Activated CD8-positive, alpha-beta memory T cell treated with anti-CD3 and anti-CD28 coated beads, Interleukin-2, amount 50 U/mL, for 4 hours (primary cell): ENCODE results near the gene TRIM46.
A peak's percentile ranks its signal among the peaks of the same experiment; 100 is the strongest.
"Not testable (repeated sequence)": the region's sequence is repeated elsewhere in the genome, so short reads cannot be mapped to it uniquely, and the experiment has no call there.

Source experiments
- DNase-seq: peaks from one replicate; pipeline ENCODE4 v3.0.0-alpha.2; 2020

TRIM46 gene

DNA sequence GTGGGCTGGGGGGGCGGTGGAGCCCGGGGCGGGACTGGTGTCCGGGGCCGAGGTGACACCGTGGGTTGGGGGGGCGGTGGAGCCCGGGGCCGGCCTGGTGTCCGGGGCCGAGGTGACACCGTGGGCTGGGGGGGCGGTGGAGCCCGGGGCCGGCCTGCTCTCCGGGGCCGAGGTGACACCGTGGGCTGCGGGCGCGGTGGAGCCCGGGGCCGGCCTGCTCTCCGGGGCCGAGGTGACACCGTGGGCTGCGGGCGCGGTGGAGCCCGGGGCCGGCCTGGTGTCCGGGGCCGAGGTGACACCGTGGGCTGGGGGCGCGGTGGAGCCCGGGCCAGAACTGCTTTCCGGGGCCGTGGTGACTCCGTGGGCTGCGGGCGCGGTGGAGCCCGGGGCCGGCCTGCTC, 16.3 kb downstream of the TRIM46 start:
- DNase-seq = not testable (repeated sequence)

DNA sequence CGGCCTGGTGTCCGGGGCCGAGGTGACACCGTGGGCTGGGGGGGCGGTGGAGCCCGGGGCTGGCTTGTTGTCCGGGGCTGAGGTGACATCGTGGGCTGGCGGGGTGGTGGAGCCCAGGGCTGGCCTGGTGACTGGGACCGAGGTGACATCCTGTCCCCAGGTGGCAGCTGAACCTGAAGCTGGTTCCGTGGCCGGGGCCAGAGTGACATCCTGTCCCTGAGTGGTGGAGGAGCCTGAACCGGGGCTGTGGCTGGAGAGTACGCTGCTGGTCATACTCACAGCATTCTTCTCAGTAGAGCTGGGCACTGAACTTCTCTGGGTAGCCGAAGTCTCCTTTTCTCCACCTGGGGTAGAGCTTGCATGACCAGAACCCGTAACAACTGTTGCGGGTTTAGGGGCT, 18.3 kb downstream of the TRIM46 start:
- no peak for DNase-seq

DNA sequence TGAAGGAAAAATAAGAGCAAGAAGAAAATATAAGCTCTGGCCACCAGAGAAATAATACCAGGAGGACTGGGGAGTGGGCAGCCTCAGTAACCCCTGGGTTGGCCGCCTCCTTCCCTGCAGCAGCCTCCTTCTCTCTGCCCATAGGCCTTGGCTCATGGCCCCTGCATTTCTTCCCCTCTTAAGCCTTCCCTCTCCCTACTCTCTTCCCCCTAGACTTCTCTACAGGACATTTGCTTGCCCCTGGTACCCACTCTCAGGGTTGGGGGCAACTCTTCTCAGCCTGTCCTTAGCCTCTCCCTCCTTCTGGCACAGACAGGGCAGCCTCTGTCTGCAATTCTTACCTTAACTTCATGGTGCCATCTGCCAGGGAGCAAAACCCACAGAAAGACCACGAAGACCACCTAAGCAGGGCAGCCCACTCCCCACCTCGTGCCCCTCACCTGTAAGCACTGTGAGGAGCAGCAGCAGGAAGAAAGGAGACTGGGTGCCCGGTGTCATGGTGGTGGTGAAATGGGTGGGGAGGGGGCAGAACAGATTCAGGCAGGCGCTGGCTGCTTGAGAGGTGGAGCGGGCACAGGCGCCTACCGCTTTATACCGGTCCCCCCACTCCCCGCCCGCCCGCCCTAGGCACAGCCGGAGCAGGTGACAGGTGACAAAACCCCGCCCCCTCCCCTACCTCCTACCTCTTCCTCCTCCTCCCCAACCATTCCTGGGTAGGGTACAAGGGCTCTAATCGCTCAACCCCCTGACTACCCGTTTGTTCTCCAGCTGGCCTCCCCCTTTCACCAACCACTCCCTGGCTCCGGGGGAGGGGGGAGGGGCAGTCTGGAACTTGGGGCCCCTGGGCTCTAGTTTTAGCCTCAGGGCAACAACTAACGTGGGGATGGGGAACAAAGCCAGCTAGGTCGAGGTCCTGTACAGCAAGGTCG, 19.0 kb downstream of the TRIM46 start:
- DNase-seq = peak; percentile 30

DNA sequence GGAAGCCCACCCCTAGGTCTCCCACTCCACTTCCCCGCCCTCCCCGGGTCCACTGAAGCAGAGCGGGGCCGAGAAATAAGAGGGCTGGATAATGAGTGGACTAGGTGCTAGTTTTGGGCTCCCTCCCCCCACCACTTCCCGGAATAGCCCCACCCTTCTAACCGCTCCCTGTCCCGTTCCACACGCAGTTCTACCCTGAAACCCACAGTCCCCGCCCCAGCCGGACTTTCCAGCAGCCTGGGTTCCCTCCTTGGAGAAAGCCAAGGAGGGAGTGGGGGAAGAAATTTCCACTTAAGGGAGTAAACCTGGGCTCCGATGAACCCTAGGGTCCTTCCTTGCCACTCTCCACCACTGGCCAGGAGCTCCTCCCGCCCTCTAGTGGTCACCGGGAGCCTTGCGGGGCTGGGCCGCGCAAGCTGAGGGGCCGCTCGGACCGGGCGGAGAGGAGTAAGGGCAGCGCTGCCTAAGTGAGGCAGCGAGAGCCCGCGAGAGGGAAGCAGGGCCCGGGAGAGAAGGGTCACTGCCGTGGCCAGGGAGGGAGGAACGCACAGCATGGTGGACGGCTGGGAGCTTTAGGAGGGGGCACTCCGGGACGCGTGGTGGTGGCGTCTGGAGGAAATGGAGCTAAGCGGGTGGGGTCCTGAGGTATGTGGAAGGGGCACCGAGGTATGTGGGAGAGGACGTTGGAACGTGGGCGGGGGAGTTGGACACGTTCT, 19.8 kb downstream of the TRIM46 start:
- DNase-seq = peak; percentile 75

DNA sequence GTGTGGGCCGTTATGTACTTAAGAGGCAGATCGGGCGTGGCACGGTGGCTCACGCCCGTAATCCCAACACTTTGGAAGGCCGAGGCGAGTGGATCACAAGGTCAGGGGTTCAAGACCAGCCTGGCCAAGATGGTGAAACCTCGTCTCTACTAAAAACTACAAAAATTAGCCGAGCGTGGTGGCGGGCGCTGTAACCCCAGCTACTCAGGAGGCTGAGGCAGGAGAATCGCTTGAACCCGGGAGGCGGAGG, 20.3 kb downstream of the TRIM46 start:
- not testable (repeated sequence) for DNase-seq

DNA sequence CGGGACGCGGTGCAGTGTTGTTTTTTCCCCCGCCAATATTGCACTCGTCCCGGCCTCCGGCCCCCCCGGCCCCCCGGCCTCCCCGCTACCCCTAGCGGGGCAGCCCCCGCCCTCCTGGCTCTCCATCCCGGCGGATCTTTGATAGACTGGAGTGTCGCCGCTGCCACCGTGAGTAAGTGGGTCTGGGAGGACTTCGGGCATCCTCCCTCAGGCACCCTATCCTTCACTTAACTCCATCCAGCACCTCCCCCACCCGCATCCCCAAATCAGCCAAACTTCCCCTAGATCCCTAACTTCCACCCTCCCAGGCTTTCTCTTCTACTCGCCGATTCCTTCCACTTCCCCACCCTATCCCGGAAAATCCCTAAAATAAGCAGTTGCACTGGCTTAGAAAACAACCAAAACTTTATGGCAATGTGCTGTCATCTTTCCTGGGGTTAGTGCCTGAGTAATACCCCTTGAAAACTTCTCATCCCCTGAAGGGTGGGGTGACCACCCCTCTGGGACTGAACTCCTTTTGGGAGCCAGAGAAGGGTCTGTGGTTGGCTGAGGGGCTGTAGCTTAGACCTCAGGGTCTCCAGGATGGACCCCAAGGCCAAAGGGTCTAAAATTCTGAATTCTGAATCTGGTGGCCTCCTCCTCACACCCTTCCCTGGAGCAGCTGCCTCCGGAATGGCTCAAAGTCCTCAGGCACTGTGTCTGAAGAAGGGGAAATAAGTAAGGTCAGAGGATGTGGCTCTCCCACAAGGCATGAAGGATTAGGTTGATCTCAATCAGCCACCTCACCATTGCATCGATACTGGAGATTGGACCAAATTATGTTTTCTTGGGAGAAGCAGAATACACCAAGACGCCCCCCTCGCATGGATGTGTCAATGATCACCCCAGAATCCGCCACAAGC, 21.8 kb downstream of the TRIM46 start:
- no peak for DNase-seq

DNA sequence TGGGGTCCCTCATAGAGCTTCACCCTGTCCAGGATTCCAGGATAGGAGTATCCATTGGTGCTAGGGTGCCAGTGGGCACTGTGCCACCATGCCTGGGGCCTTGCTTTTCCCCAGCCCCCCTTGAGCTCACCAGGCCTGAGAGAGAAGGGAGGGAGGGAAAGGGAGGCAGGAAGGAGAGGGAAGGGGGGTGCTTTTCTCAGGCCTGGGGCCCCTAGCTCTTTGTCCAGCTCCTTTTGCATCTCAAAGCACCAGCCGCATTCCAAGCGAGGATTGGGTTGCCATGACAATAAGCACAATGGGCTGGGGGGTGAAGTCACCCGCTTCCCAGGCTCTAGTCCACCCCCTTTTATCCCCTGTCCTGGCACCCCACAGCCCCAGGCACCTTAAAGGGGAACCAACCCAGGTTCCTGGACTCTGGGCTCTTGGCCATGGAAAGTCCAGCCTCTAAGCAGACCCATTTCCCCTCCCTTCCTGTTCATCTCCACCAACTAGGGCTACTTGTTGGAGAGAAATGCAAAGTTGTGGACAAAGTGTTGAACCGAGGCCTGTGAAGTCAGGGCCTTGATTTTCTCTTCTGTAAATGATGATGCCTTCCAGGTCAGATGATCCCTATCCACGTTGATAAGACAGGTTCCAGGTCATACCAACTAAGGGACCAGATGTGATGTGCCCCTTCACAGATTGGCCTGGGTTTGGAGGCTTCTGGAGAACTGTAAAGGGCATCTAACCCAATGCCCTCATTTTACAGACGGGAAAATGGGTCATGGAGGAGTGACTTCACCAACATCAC, 22.6 kb downstream of the TRIM46 start:
- no peak for DNase-seq

DNA sequence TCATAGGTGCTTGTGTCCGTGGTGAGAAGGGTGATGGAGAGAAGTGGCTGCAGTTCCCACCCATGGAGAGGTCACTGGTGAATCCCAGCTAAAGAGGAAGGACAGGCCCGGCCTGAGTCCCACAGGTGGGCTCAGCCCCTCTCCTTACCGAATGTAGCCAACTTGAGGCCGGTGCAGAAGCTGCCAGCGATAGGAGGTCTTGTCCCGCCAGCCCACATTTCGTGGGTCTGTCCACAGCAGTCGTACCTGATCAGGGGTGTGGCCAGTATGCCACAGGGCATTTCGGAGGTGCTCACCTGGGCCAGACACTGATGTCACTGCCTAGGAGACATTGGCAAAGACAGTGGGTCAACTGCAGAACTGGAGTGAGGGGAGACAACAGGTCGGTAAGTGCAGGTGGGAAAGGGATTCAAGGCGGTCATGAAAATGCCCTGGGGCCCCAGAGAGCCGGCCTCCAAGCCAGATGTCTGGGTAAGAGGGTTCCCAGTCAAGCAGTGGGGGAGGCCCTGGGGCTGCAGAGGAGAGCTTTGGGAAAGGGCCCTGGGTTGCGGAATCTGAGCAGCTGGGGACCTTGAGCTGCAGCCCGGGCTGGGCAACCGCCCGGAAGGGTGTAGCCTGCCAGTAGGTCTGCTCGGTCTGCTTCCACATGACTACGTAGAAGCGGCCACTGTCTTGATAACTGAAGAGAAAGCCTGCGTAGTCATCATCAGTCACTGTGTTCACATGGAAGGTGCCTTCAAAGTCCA, 23.4 kb downstream of the TRIM46 start:
- DNase-seq = no peak

DNA sequence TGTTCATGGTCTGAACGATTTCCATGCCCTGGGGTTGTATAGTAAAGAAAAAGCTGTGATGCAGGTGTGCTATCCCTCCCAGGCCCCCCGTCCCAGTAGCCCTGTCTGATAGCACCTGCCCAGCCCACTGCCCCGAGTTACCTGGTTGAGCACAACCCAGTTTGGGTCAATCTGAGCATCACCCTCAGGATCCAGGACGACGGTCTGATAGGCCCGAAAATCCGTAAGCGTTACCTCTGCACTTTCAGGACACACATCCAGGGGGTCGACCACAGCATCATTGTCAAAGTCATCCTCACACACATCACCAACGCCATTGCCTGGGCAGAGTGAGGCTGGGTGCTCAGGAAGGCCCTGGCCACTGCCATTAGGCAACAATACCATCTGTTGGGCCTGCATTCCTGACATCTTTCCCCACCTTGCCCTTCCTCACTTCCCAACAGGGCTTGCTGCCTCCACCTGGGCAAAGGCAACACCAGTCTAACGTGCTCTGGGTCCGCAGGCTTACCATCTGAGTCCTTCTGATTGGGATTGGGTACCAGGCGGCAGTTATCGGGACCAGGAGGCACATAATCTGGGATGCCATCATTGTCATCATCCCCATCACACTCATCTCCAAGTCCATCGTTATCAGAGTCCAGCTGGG, 24.4 kb downstream of the TRIM46 start:
- no peak for DNase-seq

DNA sequence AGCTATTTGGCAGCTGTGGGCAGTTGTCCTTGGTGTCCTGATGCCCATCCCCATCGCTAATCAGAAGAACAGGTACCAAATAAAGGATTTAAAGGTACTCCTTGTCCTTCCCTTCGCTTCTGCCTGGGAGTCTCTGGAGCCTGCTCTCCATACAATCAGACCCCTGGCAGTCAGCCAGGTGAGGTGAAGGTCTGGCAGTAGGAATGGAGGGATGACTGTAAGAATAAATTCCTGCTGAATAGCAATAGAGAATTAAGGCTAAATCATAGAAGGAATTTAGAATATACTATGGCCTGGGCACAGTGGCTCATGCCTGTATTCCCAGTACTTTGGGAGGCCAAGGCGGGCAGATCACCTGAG, 24.9 kb downstream of the TRIM46 start:
- DNase-seq = no peak

DNA sequence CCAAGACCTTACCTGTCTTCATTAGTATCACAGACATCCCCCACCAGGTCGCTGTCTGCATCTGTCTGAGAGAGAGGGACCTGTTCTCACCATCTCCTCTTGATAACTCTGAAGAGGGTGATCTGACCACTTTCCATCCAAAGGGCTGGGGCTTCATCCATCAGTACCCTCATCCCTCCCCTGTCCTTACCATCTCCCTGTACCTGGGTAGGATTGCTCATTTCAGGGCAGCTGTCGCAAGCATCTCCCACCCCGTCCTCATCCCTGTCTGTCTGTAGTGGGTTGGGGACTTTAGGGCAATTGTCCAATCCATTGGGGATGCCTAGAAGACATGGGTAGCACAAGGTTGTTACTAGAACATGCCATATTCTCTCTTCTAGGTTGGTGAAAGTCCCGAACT, 26.1 kb downstream of the TRIM46 start:
- DNase-seq = no peak

DNA sequence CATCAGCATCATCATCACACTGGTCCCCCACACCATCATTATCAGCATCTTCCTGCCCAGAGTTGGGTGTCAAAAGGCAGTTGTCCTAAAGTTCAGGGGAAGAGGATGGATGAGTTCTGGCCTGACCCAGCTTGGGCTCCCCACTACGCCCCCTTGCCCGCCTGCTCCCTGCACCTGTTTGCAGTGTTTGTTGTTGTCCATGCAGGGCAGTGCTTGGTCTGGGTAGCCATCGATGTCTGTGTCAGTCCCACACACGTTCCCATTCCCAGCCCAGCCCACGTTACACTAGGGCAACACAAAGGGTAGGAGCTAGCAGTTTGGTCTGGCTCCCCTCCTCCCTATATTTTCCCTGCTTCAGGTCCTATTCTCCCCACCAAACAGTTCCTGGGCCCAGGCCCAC, 27.3 kb downstream of the TRIM46 start:
- no peak for DNase-seq

DNA sequence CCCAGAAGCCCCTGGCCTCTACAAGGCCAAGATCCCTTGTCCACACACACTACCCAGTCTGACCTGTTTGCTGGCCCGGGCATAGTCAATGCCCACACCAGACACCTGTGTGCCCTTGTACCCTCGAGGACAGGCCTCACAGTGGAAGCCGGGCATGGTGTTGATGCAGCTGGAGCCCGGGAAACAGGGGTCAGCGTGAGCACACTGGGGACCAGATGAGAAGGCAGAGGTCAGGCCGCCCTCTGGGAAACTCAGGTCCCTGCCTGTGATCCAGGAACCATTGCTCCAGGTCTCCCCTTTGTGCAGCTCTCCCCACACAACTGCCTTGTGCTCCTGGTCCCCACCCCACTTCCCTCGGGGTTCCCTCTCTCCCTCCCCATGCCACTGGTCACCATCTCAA, 28.5 kb downstream of the TRIM46 start:
- no peak for DNase-seq

DNA sequence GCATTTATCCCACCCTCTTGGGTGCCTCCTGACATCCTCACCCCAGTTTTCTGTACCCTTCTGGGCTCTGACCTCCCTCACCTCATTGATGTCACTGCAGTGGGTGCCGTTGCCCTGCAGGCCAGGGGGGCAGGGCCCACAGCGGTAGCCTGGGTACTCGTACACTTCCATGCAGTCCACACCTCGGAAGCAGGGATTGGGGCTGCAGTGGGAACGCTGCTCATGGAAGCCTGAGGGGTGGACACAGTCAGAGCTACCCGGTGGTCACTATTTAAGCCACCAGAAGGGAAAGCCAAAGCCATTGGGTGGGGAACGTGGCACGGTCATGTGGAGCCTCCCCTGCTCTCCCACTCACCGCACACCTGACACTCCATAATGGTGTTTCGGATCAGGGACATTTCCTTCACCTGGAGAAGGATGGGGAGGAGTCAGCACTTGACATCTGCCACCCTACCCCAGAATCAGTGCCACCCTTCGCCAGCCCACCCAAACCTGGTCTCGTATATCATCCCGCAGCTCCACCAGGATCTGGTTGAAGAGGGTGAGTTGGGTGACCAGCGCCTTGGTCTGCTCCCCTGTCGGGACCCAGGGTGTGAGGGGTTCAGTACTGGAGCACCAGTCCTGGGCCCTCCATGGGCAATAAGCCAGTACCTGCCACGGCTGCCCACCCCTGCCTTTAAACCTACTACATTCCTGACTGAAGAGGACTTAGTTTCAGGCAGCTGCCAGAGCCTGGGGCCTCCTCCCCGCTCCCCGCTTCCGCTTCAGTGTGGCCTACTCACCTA, 29.3 kb downstream of the TRIM46 start:
- no peak for DNase-seq

DNA sequence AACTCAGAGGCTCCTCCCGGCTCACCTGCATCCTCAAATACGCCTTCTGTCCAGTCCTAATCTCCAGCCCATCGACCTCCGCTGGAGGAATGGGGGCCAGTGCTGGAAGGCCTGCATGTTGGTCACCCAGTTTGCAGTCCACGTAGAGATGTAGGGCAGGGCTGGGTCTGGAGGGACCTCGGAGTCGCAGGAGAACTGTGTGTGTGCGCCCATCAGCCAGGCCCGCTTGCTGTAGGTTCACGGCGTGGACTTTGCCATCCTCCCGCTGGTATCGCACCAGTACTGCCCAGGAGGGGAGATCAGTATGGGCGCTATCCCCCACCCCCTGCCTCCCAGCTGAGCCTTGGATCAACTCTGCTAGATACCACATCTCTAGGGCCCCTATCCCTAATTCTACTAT, 31.4 kb downstream of the TRIM46 start:
- no peak for DNase-seq

DNA sequence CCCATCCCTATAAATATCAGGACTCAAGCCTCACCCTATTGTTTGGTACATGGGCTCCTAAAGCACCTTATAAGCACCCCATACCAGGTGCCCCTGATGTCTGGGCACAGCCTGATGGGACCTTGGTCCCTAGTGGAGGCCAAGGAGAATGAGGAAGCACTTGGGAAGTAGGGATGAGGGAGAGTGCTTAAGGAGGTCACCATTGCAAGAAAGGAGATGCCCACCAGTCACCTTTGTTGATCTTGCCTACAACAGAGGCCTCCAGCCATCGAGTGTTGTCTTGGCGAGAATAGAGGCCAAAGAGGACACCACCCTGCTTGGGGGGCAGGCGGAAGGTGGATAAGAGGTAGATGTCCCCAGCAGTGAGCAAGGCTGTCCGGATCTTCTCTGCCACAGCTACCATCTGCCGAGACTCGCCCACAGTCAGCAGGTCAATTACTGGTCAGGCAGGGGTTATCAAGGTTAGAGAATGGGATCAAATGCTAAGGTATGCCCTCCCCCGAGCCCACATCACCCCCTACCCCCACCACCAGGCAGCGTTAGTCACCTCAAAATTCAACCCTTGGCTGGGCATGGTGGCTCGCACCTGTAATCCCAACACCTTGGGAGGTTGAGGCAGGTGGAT, 32.4 kb downstream of the TRIM46 start:
- DNase-seq = no peak

DNA sequence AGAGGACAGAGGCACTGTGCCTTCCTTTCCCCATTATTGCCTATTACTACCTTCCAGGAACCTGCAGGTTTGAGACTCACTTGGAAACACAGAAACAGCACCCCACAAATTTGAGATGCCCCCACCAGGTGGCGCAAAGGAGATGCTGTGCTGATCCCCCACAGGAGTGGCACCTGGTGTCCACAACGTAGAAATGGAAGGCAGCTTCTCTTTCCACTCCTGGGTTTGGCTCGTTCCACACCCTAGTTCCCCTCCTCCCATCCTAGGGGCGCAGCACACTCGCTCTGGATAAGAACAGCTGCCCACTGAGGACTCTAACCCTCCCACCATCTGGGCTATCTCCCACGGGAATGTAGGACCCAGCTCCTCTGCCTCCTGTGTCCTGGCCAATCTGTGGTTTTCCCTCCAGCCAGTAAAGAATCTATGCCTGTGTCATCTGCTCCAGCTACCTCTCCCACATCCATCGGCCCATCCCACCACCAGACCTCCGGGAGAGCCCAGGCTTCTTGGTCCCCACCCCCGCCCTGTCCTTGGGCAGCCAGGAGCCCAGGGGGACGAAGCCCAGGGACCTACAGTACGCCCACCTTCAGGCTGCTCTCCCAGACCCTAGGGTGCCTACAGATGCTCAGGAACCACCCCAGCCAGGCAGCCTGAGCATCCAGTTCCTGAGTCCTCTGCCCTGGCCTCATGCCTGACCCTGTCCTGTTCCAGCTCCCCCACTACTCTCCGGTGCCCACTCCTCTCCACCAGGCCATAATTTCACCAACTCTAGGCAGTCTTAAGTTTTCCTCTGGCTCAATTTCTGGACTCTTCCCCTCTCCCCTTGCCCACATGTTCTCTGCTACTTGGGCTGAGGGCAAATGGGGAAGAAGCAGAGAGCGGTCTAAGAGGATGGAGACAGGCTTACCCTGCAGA, 33.5 kb downstream of the TRIM46 start:
- DNase-seq = peak; percentile 93

DNA sequence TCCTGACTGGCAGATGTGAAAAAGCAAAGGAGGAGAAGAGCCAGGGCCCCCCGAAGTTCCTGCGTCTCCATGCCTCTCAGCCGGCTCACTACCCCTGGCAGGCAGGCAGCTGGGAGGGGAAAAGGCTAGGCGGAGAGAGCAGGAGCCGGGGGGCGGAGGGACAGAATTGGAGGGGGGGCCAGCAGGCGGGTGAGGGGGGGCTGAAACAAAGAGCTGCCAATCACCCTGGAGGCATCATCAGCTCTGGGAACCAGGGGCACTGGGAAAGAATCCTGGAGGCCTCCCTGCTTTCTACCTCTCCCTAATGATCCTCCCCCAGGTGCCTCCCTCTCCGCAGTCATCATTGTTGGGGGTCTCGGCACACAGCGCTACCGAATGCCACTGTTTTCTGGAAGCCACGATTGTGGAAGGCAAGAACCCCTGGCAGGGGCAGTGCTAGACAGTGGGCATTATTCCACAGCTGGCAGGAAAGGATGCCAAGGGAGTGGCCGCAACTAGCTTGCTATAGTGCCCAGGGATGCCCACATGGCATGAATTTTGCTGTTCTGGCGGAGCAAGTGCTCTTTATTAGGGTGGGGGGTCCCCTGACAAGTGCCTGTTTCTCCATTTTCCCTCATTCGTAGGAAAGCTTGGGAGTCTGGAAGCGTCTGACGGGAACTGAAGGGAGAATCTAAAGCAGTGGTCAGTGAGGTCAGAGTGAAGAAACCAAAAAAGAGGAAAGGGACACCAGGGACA, 34.3 kb downstream of the TRIM46 start, which contains the start of gene THBS3:
Gene THBS3 (minus strand): TSS at position 92 of the 735 bp plus-strand sequence. CDS start 21 bp downstream, at position 71.
- DNase-seq = no peak
